NCI-H446 (cell line): ENCODE data around the gene CCSER2.
"Not testable (repeated sequence)": the region's sequence is repeated elsewhere in the genome, so short reads cannot be mapped to it uniquely, and the experiment has no call there.

ENCODE experiments used
- DNase-seq, 2 experiments: peaks; one replicate each; lab custom pipeline; 2025; lab: John Stamatoyannopoulos, UW

CCSER2 gene

DNA sequence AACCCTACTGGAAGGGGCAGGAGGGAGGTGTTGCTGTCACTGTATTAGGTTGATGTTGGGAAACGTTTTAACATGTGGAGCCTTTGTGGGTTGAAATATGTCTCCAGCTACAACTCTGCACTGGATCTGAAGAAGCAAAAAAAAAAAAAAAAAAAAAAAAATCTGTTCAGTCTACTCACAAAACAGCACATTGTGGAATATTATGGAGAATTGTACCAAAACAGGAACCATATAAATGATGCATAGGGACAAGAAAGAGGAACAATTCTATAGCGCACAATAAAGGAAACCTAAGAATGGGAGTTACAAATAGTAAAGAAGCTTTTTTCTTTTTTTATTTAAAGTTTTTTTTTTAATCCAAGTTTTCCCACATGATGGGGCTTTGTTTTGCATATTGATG, 63.8 kb downstream of the CCSER2 start:
- DNase-seq, result no peak

- no peak for DNase-seq
Observed at GRCh38 chr10:84395581-84395980, 67.2 kb downstream of the CCSER2 start.

DNA sequence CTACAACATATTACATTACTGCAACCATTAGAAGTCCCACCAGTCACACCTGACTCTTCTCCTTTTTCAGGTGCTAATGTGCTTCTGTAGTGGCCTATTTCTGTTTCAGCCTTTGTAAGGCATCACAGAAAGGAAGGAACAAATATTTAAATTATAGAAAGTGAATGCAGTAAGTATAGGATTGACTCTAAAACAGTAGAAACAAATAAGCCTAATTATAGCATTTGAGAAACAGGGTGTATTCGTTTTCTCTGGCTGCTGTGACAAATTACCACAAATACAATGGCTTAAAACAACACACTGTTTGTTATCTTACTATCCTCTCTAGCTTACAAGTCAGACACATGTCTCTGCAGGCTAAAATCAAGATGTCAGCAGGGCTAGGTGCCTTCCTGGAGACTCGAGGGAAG, 69.4 kb downstream of the CCSER2 start:
- DNase-seq, result no peak

DNA sequence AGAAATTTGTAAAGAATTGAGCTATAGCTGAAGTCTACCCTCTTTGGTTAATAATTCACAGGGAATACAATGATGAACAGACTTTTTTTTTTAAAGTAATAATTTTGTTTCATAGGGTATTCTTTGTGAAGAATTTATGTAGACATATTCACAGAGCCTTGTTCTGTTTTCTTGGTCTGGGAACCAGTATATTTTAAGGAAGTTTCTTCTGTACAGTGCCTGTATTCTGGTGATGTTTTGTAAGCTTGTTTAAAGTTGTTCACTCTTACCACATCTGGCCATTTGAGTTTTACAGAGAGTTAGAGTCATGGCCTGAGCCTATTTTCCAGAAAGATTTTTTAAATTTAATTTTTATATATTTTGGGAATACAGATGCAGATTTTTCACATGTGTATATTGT, 70.3 kb downstream of the CCSER2 start:
- DNase-seq, result no peak

- no peak for DNase-seq
Observed at GRCh38 chr10:84401854-84402611, 73.6 kb downstream of the CCSER2 start.

DNA sequence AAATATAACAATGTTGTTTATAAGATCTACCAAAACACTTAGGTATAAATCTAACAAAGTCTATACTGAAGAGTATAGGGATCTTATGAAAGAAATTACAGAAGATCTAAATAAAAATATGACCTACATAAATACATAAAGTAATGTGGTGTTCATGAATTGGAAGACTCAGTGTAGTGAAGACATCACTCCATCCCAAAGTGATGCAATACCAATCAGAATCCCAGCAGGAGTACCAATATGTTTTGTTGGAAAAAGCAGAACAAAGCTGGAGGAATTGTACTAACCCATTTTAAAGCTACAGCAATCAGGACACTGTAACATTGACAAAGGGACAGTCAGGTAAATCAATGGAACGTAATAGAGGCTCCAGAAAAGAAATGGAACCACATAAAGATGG, 76.4 kb downstream of the CCSER2 start:
- no peak for DNase-seq

- no peak for DNase-seq
Observed at GRCh38 chr10:84405662-84406061, 77.3 kb downstream of the CCSER2 start.

DNA sequence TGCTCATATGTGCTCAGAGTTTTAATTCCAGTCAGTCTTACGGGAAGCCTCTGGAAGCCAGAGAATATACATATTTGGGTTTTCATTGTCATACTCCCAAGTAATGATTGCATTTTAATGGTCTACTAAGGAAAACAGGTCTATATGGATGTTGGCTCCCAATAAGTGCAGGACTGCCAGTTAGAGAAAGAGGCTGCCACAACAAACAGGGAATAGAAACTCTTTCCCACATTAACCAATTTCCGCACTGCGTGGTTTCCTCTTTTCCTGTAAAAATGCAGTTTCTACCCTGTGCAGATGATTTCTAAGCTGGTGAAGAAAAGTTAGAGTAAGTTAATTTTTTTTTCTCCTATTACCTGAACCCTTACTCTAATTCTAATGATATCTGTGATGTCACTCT, 78.2 kb downstream of the CCSER2 start:
- no peak for DNase-seq

DNA sequence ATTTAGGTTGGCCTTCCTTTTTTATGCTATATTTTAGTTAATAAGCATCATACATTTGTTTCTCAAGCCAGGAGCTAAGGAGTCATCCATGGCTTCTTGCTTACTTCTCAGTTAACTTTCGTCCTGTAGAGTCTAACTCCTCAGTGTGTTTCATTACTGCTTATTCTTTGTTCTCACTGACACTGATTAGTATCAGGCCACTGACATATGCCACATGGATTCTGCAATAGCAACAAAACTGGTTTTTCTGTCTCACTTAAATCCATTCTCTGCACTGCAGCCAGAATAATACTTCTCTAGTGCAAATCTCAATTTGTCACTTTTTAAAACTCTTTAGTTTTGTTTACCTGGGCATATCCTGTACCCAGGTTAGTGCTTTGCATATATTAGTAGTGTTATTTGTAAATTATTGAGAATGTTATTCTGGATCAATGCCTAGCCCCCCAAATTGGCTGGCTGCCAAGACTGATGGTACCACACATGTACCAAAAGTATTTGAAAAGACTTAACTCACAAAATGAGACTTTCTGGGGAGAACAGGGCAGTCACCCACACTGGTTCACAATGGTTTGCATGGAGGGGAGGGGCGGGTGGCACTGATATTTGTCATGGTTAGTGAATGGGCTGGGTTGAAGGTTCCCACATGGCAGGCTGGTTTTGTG, 79.1 kb downstream of the CCSER2 start:
- DNase-seq, result no peak

DNA sequence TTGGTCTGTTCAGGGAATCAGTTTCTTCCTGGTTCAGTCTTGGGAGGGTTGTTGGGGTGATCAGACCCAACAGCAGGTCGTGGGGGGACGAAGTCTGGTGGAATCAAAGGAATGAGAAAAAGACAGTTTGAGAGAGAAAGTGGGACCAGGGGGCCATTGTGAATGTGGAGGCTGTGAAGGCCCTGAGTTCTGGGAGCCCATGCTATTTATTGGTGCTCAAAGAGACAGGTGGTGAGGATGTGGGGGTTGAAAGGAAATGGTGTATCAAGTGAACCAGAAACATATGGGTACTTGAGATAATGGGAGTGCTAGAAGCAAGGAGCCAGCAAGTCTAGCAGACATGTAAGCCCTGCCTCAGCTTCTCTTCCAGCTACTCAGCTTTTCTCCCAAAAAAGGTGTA, 84.1 kb downstream of the CCSER2 start:
- no peak for DNase-seq

DNA sequence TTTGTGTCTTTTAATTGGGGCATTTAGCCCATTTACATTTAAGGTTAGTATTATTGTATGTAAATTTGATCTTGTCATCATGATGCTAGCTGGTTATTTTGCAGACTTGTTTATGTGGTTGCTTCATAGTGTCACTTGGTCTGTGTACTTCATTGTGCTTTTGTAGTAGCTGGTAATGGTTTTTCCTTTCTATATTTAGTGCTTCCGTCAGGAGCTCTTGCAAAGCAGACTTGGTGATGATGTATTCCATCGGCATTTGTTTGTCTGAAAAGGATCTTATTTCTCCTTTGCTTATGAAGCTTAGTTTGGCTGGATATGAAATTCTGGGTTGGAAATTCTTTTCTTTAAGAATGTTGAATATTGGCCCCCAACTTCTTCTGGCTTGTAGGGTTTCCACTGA, 85.7 kb downstream of the CCSER2 start:
- DNase-seq, result not testable (repeated sequence)

DNA sequence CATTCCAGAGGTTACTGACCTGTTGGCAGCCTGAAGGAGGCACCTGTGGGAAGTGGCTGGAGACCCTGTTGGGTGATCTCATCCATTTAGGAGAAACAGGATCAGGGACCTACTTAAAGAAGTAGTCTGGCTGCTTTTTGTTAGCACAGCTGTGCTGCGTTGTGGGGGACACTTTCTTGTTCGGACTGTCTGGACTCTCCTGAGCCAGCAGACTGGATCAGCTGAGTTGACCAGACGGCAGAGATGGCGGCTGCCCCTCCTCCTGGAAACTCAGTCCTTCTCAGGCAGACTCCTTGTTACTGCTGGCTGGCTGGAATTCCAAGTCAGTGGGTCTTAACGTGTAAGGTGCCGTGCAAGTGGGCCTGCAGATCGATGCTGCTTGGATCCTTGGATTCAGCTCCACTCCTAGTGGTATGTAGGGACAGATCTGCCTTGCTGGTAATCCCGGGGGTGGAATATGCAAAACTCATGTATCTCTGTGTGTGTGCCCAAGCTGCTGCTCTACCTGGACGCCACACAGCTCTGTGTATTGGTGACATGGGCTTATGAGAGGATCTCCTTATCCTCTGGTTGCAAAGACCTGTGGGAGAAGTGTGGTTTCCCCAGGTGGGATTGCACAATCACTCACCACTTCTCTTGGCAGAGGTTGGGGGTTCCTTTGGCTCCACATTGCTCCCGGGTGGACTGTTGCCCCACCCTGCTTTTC, 87.3 kb downstream of the CCSER2 start:
- no peak for DNase-seq

GRCh38 chr10:84416245-84416555, 87.8 kb downstream of the CCSER2 start:
- DNase-seq, result no peak

GRCh38 chr10:84423719-84424118, 95.3 kb downstream of the CCSER2 start:
- DNase-seq, result no peak

DNA sequence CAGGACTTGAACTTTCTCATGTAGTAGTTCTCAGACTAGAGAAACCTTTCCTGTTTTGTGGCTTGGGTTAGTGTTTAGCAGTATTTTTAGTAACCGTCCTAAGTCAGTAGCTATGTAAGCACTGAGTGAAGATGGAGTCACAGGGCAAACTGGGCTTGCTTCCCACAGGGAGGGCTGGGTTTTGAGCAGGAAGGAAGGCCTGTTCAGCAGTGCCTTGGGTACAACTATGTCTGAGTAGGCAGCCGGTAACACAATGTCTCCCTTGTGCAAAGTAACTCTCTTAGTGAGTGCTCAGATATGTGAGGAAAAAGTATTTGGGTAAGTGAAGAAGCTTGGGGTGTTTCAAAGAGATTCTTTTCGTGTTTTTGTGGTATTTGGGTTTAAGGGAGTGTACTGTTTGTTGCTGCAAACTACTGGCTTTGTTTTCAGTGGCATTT, 96.4 kb downstream of the CCSER2 start:
- peak; percentile 21 to 44 for DNase-seq

GRCh38 chr10:84427903-84428650, 99.7 kb downstream of the CCSER2 start:
- DNase-seq, result no peak

DNA sequence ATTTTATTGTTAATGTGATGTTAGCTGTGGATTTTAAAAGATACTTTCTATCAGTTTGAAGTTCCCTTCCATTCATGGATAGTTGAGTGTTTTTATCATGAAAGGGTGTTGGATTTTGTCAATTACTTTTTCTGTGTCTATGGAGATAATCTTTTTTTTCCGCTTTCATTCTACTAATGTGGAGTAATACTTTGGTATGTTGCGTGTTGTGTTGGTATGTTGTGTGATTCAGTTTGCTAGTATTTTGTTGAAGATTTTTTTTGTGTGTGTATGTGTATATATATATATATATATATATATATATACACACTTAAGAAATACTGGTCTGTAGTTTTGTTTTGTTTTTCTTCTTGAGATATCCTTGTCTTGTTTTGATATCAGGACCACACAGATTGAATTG, 100.3 kb downstream of the CCSER2 start:
- DNase-seq, result no peak

GRCh38 chr10:84429926-84430520, 101.6 kb downstream of the CCSER2 start:
- peak in 1 of 2 experiments; percentile 22 for DNase-seq

DNA sequence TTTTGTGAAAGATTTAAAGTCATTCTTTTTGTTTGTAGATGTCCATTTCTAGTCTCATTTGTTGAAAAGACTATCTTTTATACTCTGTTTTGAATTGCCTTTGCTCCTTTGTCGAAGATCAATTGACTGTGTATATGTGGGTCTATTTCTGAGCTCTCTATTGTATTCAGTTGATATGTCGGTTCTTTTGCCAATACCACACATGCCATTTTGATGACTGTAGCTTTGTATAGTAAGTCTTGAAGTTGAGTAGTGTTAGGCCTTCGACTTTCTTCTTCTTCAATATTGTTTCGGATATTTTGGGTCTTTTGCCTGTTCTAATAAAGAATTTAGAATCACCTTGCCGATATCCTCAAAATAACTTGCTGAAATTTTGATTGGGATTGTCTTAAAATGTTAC, 104.5 kb downstream of the CCSER2 start:
- DNase-seq, result no peak

DNA sequence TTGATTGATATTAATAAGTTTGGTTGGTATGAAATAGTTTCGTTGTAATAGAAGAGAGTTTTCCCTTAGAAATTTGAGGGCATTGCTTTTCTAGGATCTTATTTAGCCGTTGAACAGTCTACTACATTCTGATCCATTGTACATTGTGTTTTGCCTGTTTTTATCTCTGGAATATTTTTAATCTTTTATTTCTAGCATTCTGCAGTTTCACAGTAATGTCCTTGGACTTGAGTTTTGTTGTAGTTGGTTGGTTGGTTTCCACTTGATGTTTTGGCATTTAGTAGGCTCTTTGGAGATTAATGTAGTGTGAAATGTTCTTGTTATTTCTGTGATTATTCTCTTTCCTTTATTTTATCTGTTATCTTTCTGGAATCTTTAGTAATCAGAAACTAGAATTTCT, 112.4 kb downstream of the CCSER2 start:
- DNase-seq, result no peak

DNA sequence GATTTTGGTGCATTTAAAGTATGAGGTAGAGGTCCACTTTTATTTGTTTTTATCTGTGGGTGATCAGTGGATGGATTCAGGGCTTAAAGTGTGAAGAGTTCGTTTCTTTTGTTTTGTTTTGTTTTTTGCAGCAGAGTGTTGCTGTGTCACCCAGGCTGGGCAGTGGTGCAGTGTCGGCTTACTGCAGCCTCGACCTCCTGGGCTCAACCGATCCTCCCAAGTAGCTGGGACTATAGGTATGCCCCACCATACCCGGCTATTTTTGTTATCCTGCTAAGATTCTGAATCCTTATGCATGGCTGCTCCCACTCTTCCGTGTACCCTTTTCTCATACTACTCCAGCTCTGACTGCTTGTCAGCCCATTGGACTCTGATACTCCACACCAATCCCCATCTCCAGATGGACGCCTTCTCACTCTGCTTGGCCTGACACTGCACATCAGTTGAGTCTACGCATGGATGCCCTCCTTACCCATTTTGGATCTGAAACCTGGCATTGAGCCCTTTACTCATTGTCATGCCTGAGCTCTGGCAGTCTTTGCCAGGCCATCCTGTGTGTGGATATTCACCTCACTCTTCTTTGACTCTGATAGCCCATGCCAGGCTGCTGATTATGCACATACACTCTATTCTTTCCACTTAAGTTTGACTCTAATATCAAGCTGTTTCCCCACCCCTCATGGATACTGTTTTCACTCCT, 119.5 kb downstream of the CCSER2 start:
- peak; percentile 75 to 90 for DNase-seq
